Calu3 (cell line): ENCODE measurements around the gene TRIM46. TPM values are rescaled to one million over a fixed set of nuclear protein-coding genes. Genes with fewer than 3 reads are reported as not detected.
"Not testable (repeated sequence)": the region's sequence is repeated elsewhere in the genome, so short reads cannot be mapped to it uniquely, and the experiment has no call there.

Experiments used
- BruUV-seq: library from RNA; stranded (reverse); fragments of 400-500 nt; replicated peaks from 2 replicates; lab custom pipeline; 2021; lab: Mats Ljungman, UMichigan
- CTCF ChIA-PET: fragments of 300-600 bp; sonication (Branson Sonifier 250); formaldehyde crosslinking; loops from one replicate; lab custom pipeline; 2022; ENCODE audit warnings: antibody characterized with exemption; lab: Charles Lee
- DNase-seq: peaks from one replicate; pipeline ENCODE4 v3.0.0; 2022
- H3K27ac Mint-ChIP-seq: one replicate; pipeline ENCODE4 v1.8.0; 2022; ENCODE audit warnings: mixed read lengths; ENCODE audit not compliant: unreplicated experiment
- H3K27me3 Mint-ChIP-seq: one replicate; pipeline ENCODE4 v1.8.0; 2022; ENCODE audit warnings: mixed read lengths; ENCODE audit not compliant: unreplicated experiment
- H3K36me3 Mint-ChIP-seq: one replicate; pipeline ENCODE4 v1.8.0; 2022; ENCODE audit warnings: mild to moderate bottlenecking, moderate library complexity, mixed read lengths; ENCODE audit not compliant: insufficient read depth, unreplicated experiment
- H3K4me1 Mint-ChIP-seq: one replicate; pipeline ENCODE4 v1.8.0; 2022; ENCODE audit warnings: mild to moderate bottlenecking, low read depth, mixed read lengths; ENCODE audit not compliant: unreplicated experiment
- H3K4me3 Mint-ChIP-seq: one replicate; pipeline ENCODE4 v1.8.0; 2022; ENCODE audit warnings: mild to moderate bottlenecking, low read depth, moderate library complexity, mixed read lengths; ENCODE audit not compliant: unreplicated experiment
- H3K9me3 Mint-ChIP-seq: one replicate; pipeline ENCODE4 v1.8.0; 2022; ENCODE audit warnings: low read depth, mixed read lengths; ENCODE audit not compliant: unreplicated experiment
- CTCF ChIP-seq: fragments of 200-600 bp; IDR thresholded peaks from one replicate; pipeline ENCODE4 v1.8.0; 2022; ENCODE audit warnings: antibody characterized with exemption; ENCODE audit not compliant: unreplicated experiment
- intact Hi-C: fragments of 100-400 bp; cut with micrococcal nuclease; formaldehyde crosslinking; loops from one replicate; pipeline ENCODE4 v1.10.0; 2022; ENCODE audit not compliant: unreplicated experiment
- total RNA-seq: library from RNA; stranded (reverse); gene quantifications from 2 replicates; pipeline ENCODE4 v1.2.3, GENCODE V29; 2022

Gene TRIM46
- total RNA-seq, 1 experiment from 2014 or later = 1.1 TPM

- TSS peak; percentile 4 for BruUV-seq
- peak overlapping the region; percentile 12 for H3K4me3 Mint-ChIP-seq
- CTCF ChIA-PET = interaction anchor here (0.7 to 3.3 kb wide), 5 partner anchors 8 to 65 kb away, joined by 3 to 19 read pairs (median 4); partner anchors contain the start of genes KRTCAP2 and TRIM46
These were observed 12.6 kb downstream of the TRIM46 start for GRCh38 chr1:155186067-155186793.

GRCh38 chr1:155186794-155187455, 13.3 kb downstream of the TRIM46 start:
- no peak for TF ChIP-seq CTCF
- peaks cover 37% of the 10 kb centered on the region for H3K4me1 Mint-ChIP-seq
- H3K36me3 Mint-ChIP-seq = peaks cover 25% of the 10 kb centered on the region
- intact Hi-C loops = no loop called here
- H3K27ac Mint-ChIP-seq = peak overlapping the region; percentile 10
- H3K9me3 Mint-ChIP-seq = no peaks in the 10 kb centered on the region
- CTCF ChIA-PET = interaction anchor here (0.7 to 3.3 kb wide), 2 partner anchors 8 to 14 kb away, joined by 3 to 19 read pairs; partner anchors contain the start of genes KRTCAP2 and TRIM46
- no peak for DNase-seq
- H3K27me3 Mint-ChIP-seq = peaks cover 57% of the 10 kb centered on the region
- no TSS peak for BruUV-seq
- H3K4me3 Mint-ChIP-seq = peak overlapping the region; percentile 12

More at GRCh38 chr1:155186067-155186793, 12.6 kb downstream of the TRIM46 start:
- H3K27ac Mint-ChIP-seq = peak overlapping the region; percentile 10
- intact Hi-C loops = no loop called here
- H3K27me3 Mint-ChIP-seq = peaks cover 57% of the 10 kb centered on the region
- peak; percentile 47 for DNase-seq
- no peaks in the 10 kb centered on the region for H3K9me3 Mint-ChIP-seq
- TF ChIP-seq CTCF = no peak
- H3K4me1 Mint-ChIP-seq = peaks cover 37% of the 10 kb centered on the region
- H3K36me3 Mint-ChIP-seq = peaks cover 23% of the 10 kb centered on the region

GRCh38 chr1:155187456-155187891, 13.8 kb downstream of the TRIM46 start:
- Mint-ChIP-seq H3K27me3 (peaks cover 57% of the 10 kb centered on the region), H3K4me3 (peak overlapping the region; percentile 12), H3K27ac (peak overlapping the region; percentile 10), H3K9me3 (no peaks in the 10 kb centered on the region), H3K4me1 (peaks cover 37% of the 10 kb centered on the region), H3K36me3 (peaks cover 28% of the 10 kb centered on the region)
- TF ChIP-seq CTCF = no peak
- CTCF ChIA-PET = interaction anchor here (3.3 kb wide), 1 partner anchor 14 kb away, joined by 19 read pairs; the partner anchor contains the start of genes KRTCAP2 and TRIM46
- TSS peak; percentile 79 for BruUV-seq
- intact Hi-C loops = no loop called here
- no peak for DNase-seq

- no peak for TF ChIP-seq CTCF
- H3K4me3 Mint-ChIP-seq = peak overlapping the region; percentile 3
- H3K27me3 Mint-ChIP-seq = peaks cover 57% of the 10 kb centered on the region
- no peak for DNase-seq
- CTCF ChIA-PET = interaction anchor here (0.8 kb wide), 1 partner anchor 57 kb away, joined by 4 read pairs; no protein-coding TSS in a partner anchor
- no peaks in the 10 kb centered on the region for H3K9me3 Mint-ChIP-seq
- intact Hi-C loops = no loop called here
- H3K4me1 Mint-ChIP-seq = peaks cover 40% of the 10 kb centered on the region
- H3K36me3 Mint-ChIP-seq = peaks cover 30% of the 10 kb centered on the region
- BruUV-seq = no TSS peak
- H3K27ac Mint-ChIP-seq = peak overlapping the region; percentile 57
These were observed 14.6 kb downstream of the TRIM46 start for GRCh38 chr1:155188268-155188667.

- DNase-seq, BruUV-seq, H3K27ac Mint-ChIP-seq, H3K4me3 Mint-ChIP-seq, H3K9me3 Mint-ChIP-seq, CTCF ChIA-PET, intact Hi-C loops: not testable (repeated sequence)
- Mint-ChIP-seq H3K27me3 (peaks cover 59% of the 10 kb centered on the region), H3K36me3 (peaks cover 46% of the 10 kb centered on the region), H3K4me1 (peaks cover 54% of the 10 kb centered on the region)
These were observed 16.3 kb downstream of the TRIM46 start for GRCh38 chr1:155189926-155190325.
